GM19467 (cell line): ENCODE results near the gene SHOC2.

ENCODE experiments used
- ATAC-seq: cut with Tn5 transposase; IDR thresholded peaks from one replicate; pipeline ENCODE4 v1.9.1; 2021; ENCODE audit warnings: mild to moderate bottlenecking, moderate library complexity; ENCODE audit not compliant: unreplicated experiment

SHOC2 gene

GRCh38 chr10:110944792-110945396, 25.5 kb downstream of the SHOC2 start:
- ATAC-seq, result no peak

GRCh38 chr10:110946496-110946895, 27.1 kb downstream of the SHOC2 start:
- ATAC-seq, result no peak

GRCh38 chr10:110947061-110947595, 27.7 kb downstream of the SHOC2 start:
- no peak for ATAC-seq

GRCh38 chr10:110951381-110951780, 32.0 kb downstream of the SHOC2 start:
- no peak for ATAC-seq

GRCh38 chr10:110957606-110958005, 38.2 kb downstream of the SHOC2 start:
- ATAC-seq, result no peak

GRCh38 chr10:110959379-110960332, 40.3 kb downstream of the SHOC2 start:
- ATAC-seq, result no peak

- no peak for ATAC-seq
Measured at GRCh38 chr10:110960333-110960712, 40.9 kb downstream of the SHOC2 start.

- ATAC-seq, result no peak
Measured at GRCh38 chr10:110962443-110962842, 43.0 kb downstream of the SHOC2 start.

- no peak for ATAC-seq
Measured at GRCh38 chr10:110963162-110963561, 43.8 kb downstream of the SHOC2 start.

GRCh38 chr10:110964681-110965080, 45.3 kb downstream of the SHOC2 start:
- no peak for ATAC-seq

- ATAC-seq, result no peak
Measured at GRCh38 chr10:110965216-110965615, 45.8 kb downstream of the SHOC2 start.

GRCh38 chr10:110966146-110966545, 46.7 kb downstream of the SHOC2 start:
- no peak for ATAC-seq

GRCh38 chr10:110967009-110967630, 47.7 kb downstream of the SHOC2 start:
- ATAC-seq, result no peak

GRCh38 chr10:110967645-110968044, 48.2 kb downstream of the SHOC2 start:
- ATAC-seq, result no peak

GRCh38 chr10:110969183-110969582, 49.8 kb downstream of the SHOC2 start:
- no peak for ATAC-seq

GRCh38 chr10:110971638-110972037, 52.2 kb downstream of the SHOC2 start:
- ATAC-seq, result no peak

- ATAC-seq, result no peak
Measured at GRCh38 chr10:110972231-110973134, 53.1 kb downstream of the SHOC2 start.

- ATAC-seq, result no peak
Measured at GRCh38 chr10:110973400-110973799, 54.0 kb downstream of the SHOC2 start.

- no peak for ATAC-seq
Measured at GRCh38 chr10:110976577-110976976, 57.2 kb downstream of the SHOC2 start.

GRCh38 chr10:110977662-110978061, 58.3 kb downstream of the SHOC2 start:
- no peak for ATAC-seq
